WTC11 (cell line): ENCODE data around the gene PSMC4. TPM values are rescaled to one million over a fixed set of nuclear protein-coding genes. Genes with fewer than 3 reads are reported as not detected.

Source experiments
- ATAC-seq: fragments of 200-7000 bp; cut with Tn5 transposase; 2 replicates; pipeline ENCODE4 v1.10.0; 2021; ENCODE audit warnings: mild to moderate bottlenecking, moderate library complexity
- CTCF ChIA-PET: fragments of 300-600 bp; sonication (Branson Sonifier 250); formaldehyde crosslinking; loops from one replicate; lab custom pipeline; 2021; ENCODE audit warnings: antibody characterized with exemption; lab: Charles Lee
- POLR2A ChIA-PET: fragments of 350-600 bp; sonication (Branson Sonifier 250); formaldehyde crosslinking; loops from one replicate; lab custom pipeline; 2021; ENCODE audit warnings: antibody characterized with exemption; lab: Charles Lee
- DNase-seq: peaks from one replicate; pipeline ENCODE4 v3.0.0; 2021; ENCODE audit warnings: low spot score
- H3K27ac Mint-ChIP-seq: 2 replicates; pipeline ENCODE4 v1.8.0; 2021; ENCODE audit warnings: mixed read lengths
- H3K27me3 Mint-ChIP-seq: 2 replicates; pipeline ENCODE4 v1.8.0; 2021; ENCODE audit warnings: low read depth, mild to moderate bottlenecking, moderate library complexity, mixed read lengths
- H3K36me3 Mint-ChIP-seq: 2 replicates; pipeline ENCODE4 v1.8.0; 2021; ENCODE audit warnings: mixed read lengths
- H3K4me1 Mint-ChIP-seq: 2 replicates; pipeline ENCODE4 v1.8.0; 2022; ENCODE audit warnings: mixed read lengths
- H3K4me3 Mint-ChIP-seq: 2 replicates; pipeline ENCODE4 v1.8.0; 2021; ENCODE audit warnings: mild to moderate bottlenecking, moderate library complexity, mixed read lengths
- H3K9me3 Mint-ChIP-seq: 2 replicates; pipeline ENCODE4 v1.8.0; 2021; ENCODE audit warnings: mixed read lengths
- AFF4 ChIP-seq: sonication (generic); formaldehyde crosslinking; IDR thresholded peaks from 2 replicates; pipeline ENCODE4 v1.8.1; 2023; ENCODE audit warnings: mild to moderate bottlenecking, missing genetic modification reagents, borderline replicate concordance
- ATF2 ChIP-seq: sonication (generic); formaldehyde crosslinking; IDR thresholded peaks from 2 replicates; pipeline ENCODE4 v1.8.1; 2022; ENCODE audit warnings: low read depth, missing genetic modification reagents, borderline replicate concordance
- EMX1 ChIP-seq: fragments of 250-450 bp; sonication (Bioruptor Pico); IDR thresholded peaks from 2 replicates; pipeline ENCODE4 v1.8.0; 2021; ENCODE audit warnings: mild to moderate bottlenecking
- ERG ChIP-seq: fragments of 250-450 bp; sonication (Bioruptor Pico); IDR thresholded peaks from 2 replicates; pipeline ENCODE4 v1.8.0; 2021; ENCODE audit warnings: mild to moderate bottlenecking
- GABPB1 ChIP-seq: sonication (generic); formaldehyde crosslinking; IDR thresholded peaks from 2 replicates; pipeline ENCODE4 v1.8.1; 2023; ENCODE audit warnings: mild to moderate bottlenecking, missing genetic modification reagents
- GRHL2 ChIP-seq: fragments of 250-450 bp; sonication (Bioruptor Pico); IDR thresholded peaks from 2 replicates; pipeline ENCODE4 v1.8.0; 2022; ENCODE audit warnings: mild to moderate bottlenecking, moderate library complexity; ENCODE audit not compliant: insufficient replicate concordance, severe bottlenecking
- HMGXB4 ChIP-seq: sonication (generic); formaldehyde crosslinking; IDR thresholded peaks from 2 replicates; pipeline ENCODE4 v1.8.1; 2023; ENCODE audit warnings: mild to moderate bottlenecking, moderate library complexity, missing genetic modification reagents
- JAZF1 ChIP-seq: fragments of 250-450 bp; sonication (Bioruptor Pico); IDR thresholded peaks from 2 replicates; pipeline ENCODE4 v1.9.0; 2021; ENCODE audit warnings: moderate library complexity, mild to moderate bottlenecking, inconsistent platforms
- KAT7 ChIP-seq: sonication (generic); formaldehyde crosslinking; IDR thresholded peaks from 2 replicates; pipeline ENCODE4 v1.8.1; 2023; ENCODE audit warnings: missing genetic modification reagents, mild to moderate bottlenecking, borderline replicate concordance
- RELA ChIP-seq: sonication (generic); formaldehyde crosslinking; IDR thresholded peaks from 2 replicates; pipeline ENCODE4 v1.8.1; 2022; ENCODE audit warnings: missing genetic modification reagents, mild to moderate bottlenecking, borderline replicate concordance
- SP1 ChIP-seq: sonication (generic); formaldehyde crosslinking; conservative IDR thresholded peaks from 2 replicates; pipeline ENCODE4 v1.8.1; 2022; ENCODE audit warnings: missing genetic modification reagents
- TEAD4 ChIP-seq: sonication (generic); formaldehyde crosslinking; IDR thresholded peaks from 2 replicates; pipeline ENCODE4 v1.8.0; 2022; ENCODE audit warnings: mild to moderate bottlenecking, missing genetic modification reagents
- USF2 ChIP-seq: sonication (generic); formaldehyde crosslinking; IDR thresholded peaks from 2 replicates; pipeline ENCODE4 v1.8.1; 2023; ENCODE audit warnings: mild to moderate bottlenecking, missing genetic modification reagents, moderate library complexity
- ZMAT4 ChIP-seq: fragments of 250-450 bp; sonication (Bioruptor Pico); IDR thresholded peaks from 2 replicates; pipeline ENCODE4 v1.9.0; 2021; ENCODE audit warnings: mild to moderate bottlenecking
- ZNF121 ChIP-seq: sonication (generic); formaldehyde crosslinking; IDR thresholded peaks from 2 replicates; pipeline ENCODE4 v1.8.0; 2023; ENCODE audit warnings: missing genetic modification reagents
- ZNF263 ChIP-seq: sonication (generic); formaldehyde crosslinking; IDR thresholded peaks from 2 replicates; pipeline ENCODE4 v1.8.1; 2022; ENCODE audit warnings: low read depth, mild to moderate bottlenecking, moderate library complexity, missing genetic modification reagents
- ZNF416 ChIP-seq: fragments of 250-450 bp; sonication (Bioruptor Pico); IDR thresholded peaks from 2 replicates; pipeline ENCODE4 v1.9.0; 2021; ENCODE audit warnings: mild to moderate bottlenecking, inconsistent platforms
- ZNF425 ChIP-seq: fragments of 250-450 bp; sonication (Bioruptor Pico); conservative IDR thresholded peaks from 2 replicates; pipeline ENCODE4 v1.9.0; 2021; ENCODE audit warnings: mild to moderate bottlenecking
- ZNF671 ChIP-seq: fragments of 250-450 bp; sonication (Bioruptor Pico); IDR thresholded peaks from 2 replicates; pipeline ENCODE4 v1.8.0; 2021; ENCODE audit warnings: mild to moderate bottlenecking
- total RNA-seq: library from RNA; stranded (reverse); gene quantifications from 3 replicates; pipeline ENCODE4 v1.2.3, GENCODE V29; 2021

The PSMC4 gene
- total RNA-seq, 1 experiment from 2014 or later, result 105 TPM

- DNase-seq (no peak), ATAC-seq (no peak)
- H3K27ac Mint-ChIP-seq, result no peak overlapping the region
- H3K36me3 Mint-ChIP-seq, result no peaks in the 10 kb centered on the region
- TF ChIP-seq EMX1 (CRISPR knock-in tag) (no peak), KAT7 (CRISPR knock-in tag) (no peak), ZNF263 (CRISPR knock-in tag) (no peak), ATF2 (CRISPR knock-in tag) (no peak), ZNF121 (CRISPR knock-in tag) (no peak), ERG (CRISPR knock-in tag) (no peak), GABPB1 (CRISPR knock-in tag) (no peak), ZMAT4 (CRISPR knock-in tag) (no peak), ZNF425 (CRISPR knock-in tag) (no peak), ZNF671 (CRISPR knock-in tag) (no peak), HMGXB4 (CRISPR knock-in tag) (no peak), GRHL2 (CRISPR knock-in tag) (no peak), TEAD4 (CRISPR knock-in tag) (no peak)
- H3K4me3 Mint-ChIP-seq, result no peak overlapping the region
- POLR2A ChIA-PET, result interaction anchor here (0.6 kb wide), 1 partner anchor 715 kb away, joined by 3 read pairs; no protein-coding TSS in a partner anchor
- H3K4me1 Mint-ChIP-seq, result peaks cover 6% of the 10 kb centered on the region
- CTCF ChIA-PET, result interaction anchor here (1.5 kb wide), 1 partner anchor 212 kb away, joined by 3 read pairs; no protein-coding TSS in a partner anchor
- H3K9me3 Mint-ChIP-seq, result no peaks in the 10 kb centered on the region
- no peaks in the 10 kb centered on the region for H3K27me3 Mint-ChIP-seq
These were observed 42.6 kb upstream of the PSMC4 start for GRCh38 chr19:39928357-39928725.

GRCh38 chr19:39929750-39930149 lies 41.2 kb upstream of the PSMC4 start:
- no peaks in the 10 kb centered on the region for H3K36me3 Mint-ChIP-seq
- H3K4me1 Mint-ChIP-seq, result peaks cover 5% of the 10 kb centered on the region
- H3K27me3 Mint-ChIP-seq, result peaks cover 3% of the 10 kb centered on the region
- ChIA-PET POLR2A (no interaction called here), CTCF (interaction anchor here (1.5 kb wide), 1 partner anchor 210 kb away, joined by 3 read pairs; no protein-coding TSS in a partner anchor)
- no peak for ATAC-seq
- H3K4me3 Mint-ChIP-seq, result no peak overlapping the region
- H3K9me3 Mint-ChIP-seq, result no peaks in the 10 kb centered on the region
- H3K27ac Mint-ChIP-seq, result no peak overlapping the region
- no peak for DNase-seq
- TF ChIP-seq USF2 (CRISPR knock-in tag) (no peak), JAZF1 (CRISPR knock-in tag) (no peak), ZNF416 (no peak), SP1 (CRISPR knock-in tag) (no peak), ZNF425 (CRISPR knock-in tag) (no peak), KAT7 (CRISPR knock-in tag) (no peak), RELA (CRISPR knock-in tag) (no peak), AFF4 (CRISPR knock-in tag) (no peak)
